HepG2 (cell line): ENCODE data around the gene VPS9D1. TPM values are rescaled to one million over a fixed set of nuclear protein-coding genes. Genes with fewer than 3 reads are reported as not detected.

Source experiments
- ATAC-seq: fragments of 200-7000 bp; cut with Tn5 transposase; 3 replicates; pipeline ENCODE4 v1.9.1; 2020; ENCODE audit warnings: mild to moderate bottlenecking, moderate library complexity
- BruUV-seq: library from RNA; stranded (reverse); fragments of 400-500 nt; replicated peaks from 2 replicates; lab custom pipeline; 2021; lab: Mats Ljungman, UMichigan
- CTCF ChIA-PET: fragments of 300-600 bp; formaldehyde crosslinking; extraction: SDS; loops from one replicate; lab custom pipeline; 2021; ENCODE audit warnings: low total read pairs, inconsistent platforms, low intra/inter-chr PET ratio; lab: Yijun Ruan, JAX
- POLR2A ChIA-PET: fragments of 350-600 bp; sonication (Branson Sonifier 250); formaldehyde crosslinking; loops from one replicate; lab custom pipeline; 2020; ENCODE audit warnings: antibody characterized with exemption, inconsistent platforms; lab: Yijun Ruan, JAX
- DNase-seq: peaks from one replicate; pipeline ENCODE4 v3.0.0-alpha.2; 2015; ENCODE audit warnings: low spot score
- FAIRE-seq: peaks from 3 replicates; lab custom pipeline; 2011; peaks lifted over from hg19 to GRCh38; lab: Jason Lieb, UNC
- H2AFZ ChIP-seq: one replicate; pipeline ENCODE4 v1.6.1; 2011; ENCODE audit warnings: low read length, inconsistent platforms
- H3K27ac ChIP-seq: fragments of 300-600 bp; 3 replicates; pipeline ENCODE4 v1.8.0; 2011; ENCODE audit warnings: mixed run types, mild to moderate bottlenecking, mixed read lengths, low read length, inconsistent platforms; ENCODE audit not compliant: insufficient read depth; ENCODE audit errors: extremely low read length
- H3K27me3 ChIP-seq, 2 experiments: fragments of 200-600 bp in 1 of 2; 2 replicates in 1 of 2; 3 replicates in 1 of 2; pipeline versions ENCODE4 v1.6.0 to v1.8.0; 2011; ENCODE audit warnings: low read length in 2 of 2, mild to moderate bottlenecking in 2 of 2, moderate library complexity in 2 of 2, inconsistent platforms in 1 of 2; ENCODE audit not compliant: insufficient read depth in 2 of 2, control insufficient read depth in 1 of 2
- H3K36me3 ChIP-seq, 2 experiments: fragments of 200-600 bp in 1 of 2; replicated peaks in 1 of 2; 2 replicates in 1 of 2; 3 replicates in 1 of 2; pipeline versions ENCODE4 v1.5.1 to v1.8.0; 2011; ENCODE audit warnings: low read length in 2 of 2, inconsistent platforms in 1 of 2; ENCODE audit not compliant: insufficient read depth in 2 of 2, control insufficient read depth in 1 of 2
- H3K4me1 ChIP-seq: 2 replicates; pipeline ENCODE4 v1.5.1; 2012; ENCODE audit warnings: low read length, inconsistent platforms; ENCODE audit not compliant: insufficient read depth
- H3K4me2 ChIP-seq: 2 replicates; pipeline ENCODE4 v1.6.0; 2011; ENCODE audit warnings: low read depth, low read length, inconsistent platforms
- H3K4me3 ChIP-seq, 3 experiments: fragments of 200-600 bp in 1 of 3; sonication (generic), shearing (Covaris generic) in 1 of 3; replicated peaks in 1 of 3; 2 replicates each; pipeline ENCODE4 v1.5.1; 2011 to 2016; ENCODE audit warnings: low read length in 3 of 3, inconsistent platforms in 2 of 3, low read depth in 2 of 3, mild to moderate bottlenecking in 2 of 3, control low read depth in 1 of 3, mixed read lengths in 1 of 3; ENCODE audit not compliant: insufficient read depth in 1 of 3
- H3K79me2 ChIP-seq: one replicate; pipeline ENCODE4 v1.6.1; 2011; ENCODE audit warnings: low read length, inconsistent platforms; ENCODE audit not compliant: insufficient read depth
- H3K9ac ChIP-seq: 2 replicates; pipeline ENCODE4 v1.6.0; 2011; ENCODE audit warnings: mild to moderate bottlenecking, low read depth, low read length, inconsistent platforms; ENCODE audit not compliant: insufficient read depth
- H3K9me3 ChIP-seq: 2 replicates; pipeline ENCODE4 v1.5.1; 2012; ENCODE audit warnings: mild to moderate bottlenecking, low read length
- H4K20me1 ChIP-seq: 2 replicates; pipeline ENCODE4 v1.6.0; 2011; ENCODE audit warnings: inconsistent platforms, mild to moderate bottlenecking, low read length, moderate library complexity; ENCODE audit not compliant: insufficient read depth
- AGO2 ChIP-seq: fragments of 200-400 bp; formaldehyde crosslinking; optimal IDR thresholded peaks from 2 replicates; pipeline ENCODE3; 2017; ENCODE audit warnings: mild to moderate bottlenecking, low read depth, low read length, moderate library complexity
- AKAP8 ChIP-seq: sonication (generic); formaldehyde crosslinking; IDR thresholded peaks from 2 replicates; pipeline ENCODE4 v1.5.1; 2020; ENCODE audit warnings: mild to moderate bottlenecking, missing genetic modification reagents
- MYNN ChIP-seq: sonication (generic); formaldehyde crosslinking; IDR thresholded peaks from 2 replicates; pipeline ENCODE4 v1.4.0; 2020; ENCODE audit warnings: mild to moderate bottlenecking, low read depth, missing genetic modification reagents
- RBM22 ChIP-seq: fragments of 200-400 bp; formaldehyde crosslinking; optimal IDR thresholded peaks from 2 replicates; pipeline ENCODE3; 2017; ENCODE audit warnings: mild to moderate bottlenecking, low read length, moderate library complexity
- WGBS: methylation state at CpG from one replicate; pipeline ENCODE4 v1.1.6; 2017; ENCODE audit warnings: low lambda C conversion rate; 5-methylcytosine and 5-hydroxymethylcytosine counted together
- in situ Hi-C: cut with HindIII; loops from 2 replicates; pipeline ENCODE4 v1.10.0; 2017; ENCODE audit warnings: low pct_unique_long_range_greater_than_20kb; ENCODE audit not compliant: extremely low pct_ligation_motif_present
- intact Hi-C: fragments of 100-400 bp; cut with micrococcal nuclease; formaldehyde crosslinking; loops from one replicate; pipeline ENCODE4 v1.10.0; 2022; ENCODE audit not compliant: unreplicated experiment
- polyA plus RNA-seq, 8 experiments: library from polyadenylated mRNA; depleted of rRNA in 3 of 8; stranded (reverse) in 7 of 8; unstranded in 1 of 8; fragments of >200 nt; fragmentation: Illumina TruSeq in 4 of 8; extraction: Trizol in 4 of 8; gene quantifications; 2 replicates each; pipeline versions ENCODE4 v1.2.1 to v1.2.3, GENCODE V29; 2011 to 2016; ENCODE audit warnings: low read depth in 4 of 8, missing spikeins in 1 of 8, mixed read lengths in 1 of 8; ENCODE audit not compliant: insufficient read depth in 1 of 8
- total RNA-seq, 5 experiments: library from RNA; depleted of rRNA; stranded (reverse); fragments of >200 nt; fragmentation: Illumina TruSeq; extraction: Trizol; gene quantifications; 2 replicates each; pipeline ENCODE4 v1.2.3, GENCODE V29; 2016; ENCODE audit warnings: low read depth in 1 of 5
- TF ChIP-seq, protein P1 (sequence below): sonication (generic); formaldehyde crosslinking; IDR thresholded peaks from 2 replicates; pipeline ENCODE4 v1.8.1; 2023; ENCODE audit warnings: mild to moderate bottlenecking, missing genetic modification reagents

Gene VPS9D1
- total and polyA plus RNA-seq, 2 of the 13 experiments (the other 11 are each of a cell fraction or from before 2014, with no cell fraction given), result 10.1 to 13.2 TPM

DNA sequence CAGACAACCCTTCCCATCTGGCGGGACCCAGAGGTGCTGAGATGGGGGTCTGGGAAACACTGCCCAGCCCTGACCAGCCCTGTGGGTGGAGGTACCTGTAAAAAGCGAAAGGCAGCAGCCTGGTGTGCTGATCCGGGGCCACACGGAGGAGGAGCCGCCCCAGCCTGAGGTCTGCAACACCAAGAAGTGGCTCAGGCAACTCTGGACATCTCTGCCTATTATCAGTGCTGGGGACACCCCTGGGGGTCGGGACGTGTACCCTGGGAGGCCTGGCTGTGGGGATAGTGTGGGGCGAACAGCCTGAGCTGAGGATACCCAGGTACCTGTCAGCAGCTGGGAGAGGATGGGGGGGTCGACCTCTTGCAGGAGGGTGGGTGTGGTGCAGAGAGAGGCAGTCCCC lies 18.7 kb upstream of the VPS9D1 start:
- Histone ChIP-seq H3K4me1 (no peaks in the 10 kb centered on the region), H3K27me3 (no peaks in the 10 kb centered on the region), H3K9me3 (no peaks in the 10 kb centered on the region), H2AFZ (no peak overlapping the region), H3K36me3 (peaks cover 41 to 92% of the 10 kb centered on the region in 2 experiments), H3K27ac (no peak overlapping the region), H4K20me1 (no peaks in the 10 kb centered on the region), H3K79me2 (no peaks in the 10 kb centered on the region), H3K9ac (no peak overlapping the region), H3K4me2 (no peak overlapping the region), H3K4me3 (no peak overlapping the region)
- ChIA-PET POLR2A (interaction anchor here (1.0 to 2.0 kb wide), 2 partner anchors 33 to 39 kb away, joined by 4 read pairs; no protein-coding TSS in a partner anchor), CTCF (no interaction called here)
- BruUV-seq, result no TSS peak
- TF ChIP-seq RBM22 (peak; percentile 74), AGO2 (peak; percentile 80), AKAP8 (CRISPR knock-in tag) (0 out of 2 replicates have a peak, but pooled peaks have one; percentile 38), MYNN (CRISPR knock-in tag) (no peak)
- TF ChIP-seq, protein P1, sequence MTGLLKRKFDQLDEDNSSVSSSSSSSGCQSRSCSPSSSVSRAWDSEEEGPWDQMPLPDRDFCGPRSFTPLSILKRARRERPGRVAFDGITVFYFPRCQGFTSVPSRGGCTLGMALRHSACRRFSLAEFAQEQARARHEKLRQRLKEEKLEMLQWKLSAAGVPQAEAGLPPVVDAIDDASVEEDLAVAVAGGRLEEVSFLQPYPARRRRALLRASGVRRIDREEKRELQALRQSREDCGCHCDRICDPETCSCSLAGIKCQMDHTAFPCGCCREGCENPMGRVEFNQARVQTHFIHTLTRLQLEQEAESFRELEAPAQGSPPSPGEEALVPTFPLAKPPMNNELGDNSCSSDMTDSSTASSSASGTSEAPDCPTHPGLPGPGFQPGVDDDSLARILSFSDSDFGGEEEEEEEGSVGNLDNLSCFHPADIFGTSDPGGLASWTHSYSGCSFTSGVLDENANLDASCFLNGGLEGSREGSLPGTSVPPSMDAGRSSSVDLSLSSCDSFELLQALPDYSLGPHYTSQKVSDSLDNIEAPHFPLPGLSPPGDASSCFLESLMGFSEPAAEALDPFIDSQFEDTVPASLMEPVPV (CRISPR knock-in tag), result 0 out of 2 replicates have a peak, but pooled peaks have one; percentile 46
- 94% methylated on average over 8 of the region's 9 CpGs for WGBS
- FAIRE-seq (no peak), ATAC-seq (peak; percentile 5), DNase-seq (no peak)
- in situ Hi-C loops, result no loop called here
- intact Hi-C loops, result no loop called here
